AG08395 (cell line): ENCODE results near the gene PXT1.
"Not testable (repeated sequence)": the region's sequence is repeated elsewhere in the genome, so short reads cannot be mapped to it uniquely, and the experiment has no call there.

Experiments
- DNase-seq: peaks from one replicate; pipeline ENCODE4 v3.0.0; 2012; ENCODE audit warnings: mixed read lengths, low spot score

PXT1 gene, protein sequence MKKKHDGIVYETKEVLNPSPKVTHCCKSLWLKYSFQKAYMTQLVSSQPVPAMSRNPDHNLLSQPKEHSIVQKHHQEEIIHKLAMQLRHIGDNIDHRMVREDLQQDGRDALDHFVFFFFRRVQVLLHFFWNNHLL

DNA sequence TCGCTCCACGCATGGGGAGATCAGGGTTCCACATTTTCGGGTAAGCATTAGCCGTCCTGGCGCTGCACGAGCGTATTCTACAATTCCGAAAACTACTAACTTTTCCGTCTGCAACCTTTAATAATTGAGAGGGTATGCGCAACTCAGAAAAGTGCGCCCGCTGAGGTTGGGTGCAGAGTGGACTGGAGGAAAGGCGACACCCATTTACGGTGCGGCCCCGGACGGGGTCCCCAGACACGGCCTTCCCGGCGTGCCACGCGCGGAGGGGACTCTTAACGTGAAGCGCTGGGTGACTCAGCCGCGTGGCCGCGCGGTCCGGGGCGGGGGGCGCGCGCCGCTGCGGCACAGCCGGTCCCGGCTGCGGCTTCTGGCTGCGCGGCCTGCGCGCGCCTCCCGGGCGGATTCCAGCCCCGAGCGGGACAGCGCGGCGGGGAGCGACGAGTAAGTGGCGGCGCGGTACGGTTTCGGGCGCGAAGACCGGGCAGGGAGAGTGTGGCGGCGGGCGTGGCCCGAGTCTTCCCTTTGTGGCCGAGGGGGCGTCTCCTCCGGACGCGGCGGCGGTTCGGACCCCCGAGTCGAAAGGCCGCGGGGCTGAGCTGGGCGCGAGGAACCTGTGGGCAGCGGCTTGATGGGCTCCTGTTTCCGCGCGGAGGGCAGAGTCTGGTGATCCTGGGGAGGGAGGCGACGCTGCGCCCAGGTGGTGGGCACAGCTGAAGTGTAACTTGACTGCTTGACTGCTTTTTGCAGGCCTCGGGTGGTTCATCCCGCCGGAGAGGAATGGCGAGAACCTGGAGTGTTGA lies at the start of gene PXT1, which contains the start of gene KCTD20:
Gene PXT1, minus strand, starts transcription at position 184 of the 800 bp plus-strand sequence. CDS start 16,772 bp downstream, outside the sequence.
Gene KCTD20, plus strand, starts transcription at position 330 of the 800 bp plus-strand sequence. CDS start 27,098 bp downstream, outside the sequence.
- DNase-seq: peak; percentile 89

DNA sequence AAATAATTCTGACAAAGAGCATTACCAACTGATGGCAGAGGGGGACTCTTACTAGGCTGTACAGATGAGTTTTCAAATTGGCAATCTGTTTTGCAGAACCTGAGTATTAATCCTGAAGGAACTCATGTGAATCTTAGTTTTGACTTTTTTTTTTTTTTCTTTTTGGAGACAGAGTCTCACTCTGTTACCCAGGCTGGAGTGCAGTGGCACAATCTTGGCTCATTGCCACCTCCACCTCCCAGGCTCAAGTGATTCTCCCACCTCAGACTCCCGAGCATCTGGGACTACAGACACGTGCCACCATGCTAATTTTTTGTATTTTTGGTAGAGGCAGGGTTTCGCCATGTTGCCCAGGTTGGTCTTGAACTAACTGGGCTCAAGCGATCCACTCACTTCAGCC lies 49.4 kb upstream of the PXT1 start:
- DNase-seq: no peak

DNA sequence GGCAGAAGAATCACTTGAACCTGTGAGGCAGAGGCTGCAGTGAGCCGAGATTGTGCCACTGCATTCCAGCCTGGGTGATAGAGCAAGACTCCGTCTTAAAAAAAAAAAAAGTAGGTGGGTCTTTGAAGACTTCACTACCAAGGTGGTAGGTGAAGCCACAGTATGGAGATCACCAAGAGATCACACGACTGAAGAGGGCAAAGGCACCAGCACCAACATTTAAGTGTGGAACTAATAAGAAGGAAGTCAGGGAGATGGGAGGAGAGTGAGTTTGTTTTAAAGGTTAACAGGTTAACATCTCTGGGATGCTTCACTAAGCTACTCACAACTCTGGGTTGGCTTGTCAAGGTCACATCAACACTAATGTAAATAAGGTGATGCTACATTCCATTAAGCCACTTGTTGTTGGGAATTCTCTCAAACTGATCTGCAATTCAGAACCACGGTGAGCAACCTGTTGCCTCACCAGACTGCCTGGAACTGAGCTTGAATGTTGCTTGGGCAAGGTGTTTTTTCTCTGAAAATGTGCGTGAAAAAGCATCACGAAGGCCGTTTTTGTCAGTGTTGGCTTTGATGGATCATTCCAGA lies 48.8 kb upstream of the PXT1 start:
- DNase-seq: no peak

DNA sequence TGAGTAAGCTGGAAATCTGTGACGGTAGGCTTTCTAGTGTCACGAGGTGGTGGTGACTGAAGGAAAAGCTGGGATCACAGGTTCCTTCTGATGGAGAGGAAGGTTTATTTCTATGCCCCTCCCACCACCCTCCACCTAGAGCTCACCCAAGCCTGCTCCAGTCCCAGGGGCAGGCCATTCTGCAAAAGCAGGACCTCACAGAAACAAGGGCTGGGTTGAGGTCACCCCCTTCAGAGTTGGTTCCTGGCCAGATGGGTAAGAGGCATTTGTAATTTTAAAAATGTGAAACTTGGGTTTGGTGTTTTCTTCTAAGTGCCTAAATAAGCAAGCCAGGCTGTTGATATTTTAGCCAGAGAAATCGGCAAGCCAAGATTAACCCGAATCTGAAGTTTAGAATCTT lies 46.8 kb upstream of the PXT1 start:
- DNase-seq: no peak

DNA sequence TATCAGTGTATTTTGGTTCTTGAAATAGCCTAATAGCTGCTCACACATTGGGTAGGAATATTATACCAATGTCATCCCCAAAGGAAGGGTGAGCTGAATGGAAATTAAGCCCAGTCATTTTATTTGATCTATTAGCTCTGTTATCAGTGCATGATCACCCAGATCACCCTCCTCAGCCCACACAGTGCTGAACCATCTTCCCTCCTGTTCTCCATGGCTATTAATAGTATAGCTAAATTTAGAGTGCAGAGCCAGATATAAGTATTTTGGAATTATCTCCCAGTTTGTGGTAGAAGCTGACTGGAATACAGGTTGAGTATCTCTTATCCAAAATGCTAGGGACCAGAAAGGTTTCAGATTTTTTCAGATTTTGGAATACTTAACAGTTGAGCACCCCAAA lies 45.6 kb upstream of the PXT1 start:
- no peak for DNase-seq

DNA sequence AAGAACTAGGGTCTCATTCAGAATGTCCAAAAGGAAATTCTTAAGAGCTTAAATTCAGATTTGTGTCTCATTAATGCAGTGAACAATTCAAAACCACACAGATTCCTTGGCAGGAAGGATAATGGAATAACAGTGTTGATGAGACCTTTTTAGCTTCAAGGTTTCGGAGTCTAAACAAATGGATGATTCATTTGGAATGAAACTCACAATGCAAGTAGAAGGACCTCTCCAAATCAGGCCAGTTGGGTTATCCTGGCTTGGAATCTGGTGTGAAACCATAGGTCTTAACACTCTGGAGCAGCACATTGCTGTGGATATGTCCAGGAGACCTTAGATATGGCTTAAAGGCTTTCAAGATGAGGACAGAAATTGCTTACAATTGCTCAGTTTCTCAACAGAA lies 45.0 kb upstream of the PXT1 start:
- DNase-seq: peak; percentile 21

DNA sequence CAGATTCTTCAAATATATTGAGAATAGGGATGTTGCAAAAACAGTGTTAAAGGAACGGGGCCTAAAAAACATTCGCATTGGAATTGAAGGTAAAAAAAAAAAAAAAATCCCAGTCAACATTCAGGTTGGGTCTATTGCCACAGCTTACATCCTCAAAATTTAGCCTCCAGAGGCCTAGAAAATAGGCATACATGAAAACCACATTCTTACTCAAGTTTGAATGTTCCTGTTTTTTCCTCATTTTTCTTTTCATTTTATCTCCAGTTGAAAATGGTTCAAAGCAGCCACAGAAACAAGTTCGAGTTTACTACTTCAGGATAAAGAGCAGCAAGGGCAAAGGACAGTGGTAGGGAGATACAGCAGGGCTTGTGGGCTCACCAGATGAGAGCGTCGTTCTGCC lies 42.1 kb upstream of the PXT1 start:
- DNase-seq: no peak

DNA sequence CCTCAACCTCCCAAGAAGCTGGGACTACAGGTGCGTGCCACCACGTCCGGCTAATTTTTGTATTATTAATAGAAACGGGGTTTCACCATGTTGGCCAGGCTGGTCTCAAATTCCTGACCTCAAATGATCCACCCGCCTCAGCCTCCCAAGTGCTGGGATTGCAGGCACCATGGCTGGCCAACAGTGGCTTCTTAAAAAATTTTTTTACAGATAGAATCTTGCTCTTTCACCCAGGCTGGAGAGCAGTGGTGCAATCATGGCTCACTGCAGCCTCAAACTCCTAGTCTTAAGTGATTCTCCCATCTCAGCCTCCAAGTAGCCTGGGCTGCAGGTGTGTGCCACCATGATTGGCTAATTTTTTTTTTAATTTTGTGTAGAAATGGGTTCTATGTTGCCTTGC lies 40.7 kb upstream of the PXT1 start:
- DNase-seq: not testable (repeated sequence)

DNA sequence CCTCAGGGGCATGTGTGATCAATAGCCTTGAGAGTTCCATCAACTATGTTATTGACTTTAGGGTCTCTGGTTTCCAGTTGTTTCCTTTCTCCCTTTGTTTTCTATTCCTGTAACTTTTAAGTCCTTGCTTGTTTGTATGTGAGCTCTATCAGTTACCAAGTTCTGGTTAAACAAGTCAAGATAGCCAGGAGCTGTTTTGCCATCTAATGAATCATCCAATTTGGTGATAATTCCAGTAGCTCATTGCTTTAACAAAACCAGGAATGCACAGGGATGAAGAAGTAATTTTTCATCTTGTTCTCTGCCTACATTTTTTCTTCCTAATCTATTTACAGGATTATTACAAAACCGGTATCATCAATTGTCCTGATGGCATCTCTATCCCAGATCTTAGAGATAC lies 36.6 kb upstream of the PXT1 start:
- no peak for DNase-seq

DNA sequence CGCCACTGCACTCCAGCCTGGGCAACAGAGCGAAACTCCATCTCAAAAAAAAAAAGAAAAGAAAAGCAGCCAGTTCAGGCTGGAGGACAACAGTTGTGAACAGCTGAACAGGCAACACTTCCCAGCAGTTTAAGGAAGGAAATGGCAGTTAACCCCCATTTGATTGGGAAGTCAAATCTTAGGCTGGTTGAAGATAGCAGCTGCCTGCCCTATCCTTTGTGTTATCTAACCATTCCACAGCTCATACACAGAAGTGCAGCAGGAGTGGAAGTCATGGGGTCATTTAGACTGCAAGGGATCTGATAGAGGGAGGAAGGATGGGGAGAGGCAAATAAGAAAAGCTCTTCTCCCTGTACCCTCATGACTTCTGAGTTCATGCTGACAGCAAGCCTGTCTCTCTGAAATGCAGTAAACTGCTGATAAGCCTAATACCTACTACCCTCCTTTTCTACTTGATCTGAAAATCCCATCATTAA lies 35.4 kb upstream of the PXT1 start:
- no peak for DNase-seq

DNA sequence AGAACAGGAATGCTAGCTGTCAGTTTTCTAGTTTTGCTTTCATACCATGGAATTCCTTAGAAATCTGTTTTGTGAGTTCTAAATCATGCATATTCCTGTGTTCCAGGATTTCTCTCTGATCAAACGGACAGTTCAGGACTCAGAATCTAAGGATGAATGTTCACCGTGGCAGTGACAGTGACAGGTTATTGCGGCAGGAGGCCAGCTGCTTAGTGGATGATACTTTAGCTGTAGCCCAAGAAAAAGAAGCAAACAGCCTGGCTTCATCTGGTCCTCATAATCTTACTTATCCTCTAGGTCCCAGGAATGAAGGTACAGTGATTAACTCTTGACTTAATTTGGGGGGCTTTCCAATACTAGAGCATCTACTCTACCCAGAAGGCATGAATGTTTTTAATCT lies 27.3 kb upstream of the PXT1 start:
- no peak for DNase-seq

DNA sequence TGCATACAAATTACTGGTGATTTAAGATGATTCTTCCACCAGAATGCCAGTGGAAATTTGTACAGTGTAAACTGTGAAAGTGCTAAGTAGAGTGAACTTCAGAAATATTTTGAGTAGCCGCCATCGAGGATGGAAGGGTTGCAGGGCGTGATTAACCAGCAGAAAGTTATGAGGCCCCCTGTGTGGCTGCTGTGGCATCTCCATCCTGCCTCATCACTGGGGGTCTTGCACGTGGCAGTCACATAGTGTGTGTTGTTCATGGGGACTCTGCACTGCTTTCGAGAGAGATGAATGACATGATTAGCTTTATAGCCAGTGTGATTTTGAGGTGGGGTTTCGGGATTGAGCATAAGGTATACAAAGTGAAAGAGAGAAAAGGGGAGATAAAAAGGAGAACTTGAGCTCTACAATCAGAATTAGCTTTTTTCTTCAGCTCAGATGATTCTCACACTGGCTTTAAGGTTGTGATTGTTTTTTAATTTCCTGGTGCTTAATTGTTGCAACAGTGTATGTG lies 26.6 kb upstream of the PXT1 start:
- no peak for DNase-seq

DNA sequence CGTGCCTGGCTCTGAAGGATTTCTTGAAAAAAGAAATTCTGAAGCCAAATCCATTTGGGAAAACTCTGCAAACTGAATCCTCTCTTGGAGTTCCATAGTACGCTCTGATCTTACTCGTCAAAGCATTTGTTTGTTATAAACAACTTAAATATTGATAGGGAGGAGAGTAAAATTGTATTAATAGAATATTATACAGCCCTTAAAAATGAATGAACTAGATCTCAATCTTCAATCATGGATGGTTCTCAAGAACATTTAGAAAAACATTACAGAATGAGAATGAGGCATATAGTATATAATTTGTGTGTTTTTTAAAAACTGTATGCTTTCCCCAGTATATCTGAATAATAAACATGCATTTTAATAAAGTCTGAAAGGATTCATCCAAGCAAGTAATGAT lies 25.0 kb upstream of the PXT1 start:
- DNase-seq: no peak

DNA sequence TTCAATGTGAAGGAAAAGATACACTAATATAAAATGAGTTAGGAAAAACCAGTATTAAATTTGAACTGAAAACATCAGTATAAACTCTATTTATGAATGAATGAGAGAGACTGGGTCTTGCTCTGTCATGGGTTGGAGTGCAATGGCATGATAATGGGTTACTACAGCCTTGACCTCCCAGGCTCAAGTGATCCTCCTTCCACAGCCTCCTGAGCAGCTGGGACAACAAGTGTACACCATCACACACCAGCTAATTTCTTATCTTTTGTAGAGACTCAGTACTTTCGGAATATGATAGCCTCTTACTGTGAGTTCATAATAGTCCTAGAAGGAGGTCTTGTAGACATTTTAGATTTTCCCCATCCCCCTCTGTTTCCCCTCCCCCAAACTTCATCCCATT lies 21.6 kb upstream of the PXT1 start:
- no peak for DNase-seq

DNA sequence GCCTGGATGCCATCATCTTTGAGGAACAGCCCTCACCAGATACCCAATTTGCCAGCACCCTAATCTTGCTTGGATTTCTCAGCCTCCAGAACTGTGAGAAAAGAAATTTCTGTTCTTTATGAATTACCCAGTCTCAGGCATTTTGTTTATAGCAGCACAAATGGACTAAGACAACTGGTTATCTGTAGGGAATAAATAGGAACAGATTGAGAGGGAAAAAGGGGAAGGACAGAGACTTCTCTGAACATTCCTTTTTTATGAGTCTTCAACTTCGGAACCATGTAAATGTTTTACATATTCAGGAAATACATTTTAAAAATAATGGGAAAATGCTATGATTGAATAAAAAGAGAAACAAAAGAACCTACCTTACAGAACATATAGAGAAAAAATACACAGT lies 21.0 kb upstream of the PXT1 start:
- peak; percentile 57 for DNase-seq

DNA sequence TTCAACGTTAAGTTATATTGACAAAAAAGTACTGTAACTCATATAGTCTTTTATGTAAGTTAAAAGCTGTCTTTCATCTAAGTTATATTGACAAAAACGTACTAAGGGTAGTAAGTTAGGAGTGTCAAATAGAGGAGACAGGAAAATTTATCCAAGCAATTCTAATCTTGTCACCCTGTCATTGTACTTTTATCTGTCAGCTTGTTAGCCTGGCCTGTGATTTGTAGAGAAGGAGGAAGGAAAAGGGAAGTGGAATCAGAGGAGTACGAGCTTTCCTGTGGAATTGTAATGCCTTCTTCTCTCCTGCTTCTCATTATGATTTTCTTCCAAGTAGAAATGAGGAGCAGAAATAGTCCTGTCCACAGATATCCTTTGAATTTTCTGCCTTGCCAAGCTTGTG lies 19.0 kb upstream of the PXT1 start:
- DNase-seq: no peak

DNA sequence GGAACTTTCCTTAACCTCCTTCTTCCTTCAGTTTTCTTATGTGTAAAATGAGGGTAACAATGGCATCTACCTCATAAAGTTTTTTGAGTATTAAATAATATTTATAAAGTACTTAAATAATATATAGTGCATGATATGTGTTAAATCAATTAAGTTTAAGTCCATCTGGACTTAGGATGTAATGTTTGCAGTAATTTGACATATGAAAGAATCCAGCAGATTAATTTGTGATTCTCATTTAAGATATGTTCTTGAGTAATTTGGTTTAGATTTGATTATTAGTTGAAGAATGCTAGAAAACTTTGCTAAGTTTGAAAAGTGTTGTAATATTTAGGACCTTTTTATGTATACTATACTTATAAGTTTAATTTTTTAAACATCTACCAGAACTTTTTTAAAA lies 18.3 kb upstream of the PXT1 start:
- DNase-seq: no peak

DNA sequence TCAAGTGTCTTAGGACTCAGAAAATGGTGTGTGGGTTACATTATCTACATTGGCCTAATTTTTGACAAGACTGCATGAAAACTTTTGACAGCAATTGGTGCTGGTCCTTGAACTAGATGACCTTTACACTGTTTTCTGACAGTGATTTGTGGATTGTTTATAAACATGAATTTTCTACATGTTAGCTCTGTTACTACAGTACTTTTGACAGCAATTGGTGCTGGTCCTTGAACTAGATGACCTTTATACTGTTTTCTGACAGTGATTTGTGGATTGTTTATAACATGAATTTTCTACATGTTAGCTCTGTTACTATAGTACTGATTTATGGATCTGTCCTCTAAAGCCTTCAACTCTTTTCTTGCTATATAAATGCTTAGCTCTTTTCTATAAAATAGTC lies 16.8 kb upstream of the PXT1 start:
- no peak for DNase-seq

DNA sequence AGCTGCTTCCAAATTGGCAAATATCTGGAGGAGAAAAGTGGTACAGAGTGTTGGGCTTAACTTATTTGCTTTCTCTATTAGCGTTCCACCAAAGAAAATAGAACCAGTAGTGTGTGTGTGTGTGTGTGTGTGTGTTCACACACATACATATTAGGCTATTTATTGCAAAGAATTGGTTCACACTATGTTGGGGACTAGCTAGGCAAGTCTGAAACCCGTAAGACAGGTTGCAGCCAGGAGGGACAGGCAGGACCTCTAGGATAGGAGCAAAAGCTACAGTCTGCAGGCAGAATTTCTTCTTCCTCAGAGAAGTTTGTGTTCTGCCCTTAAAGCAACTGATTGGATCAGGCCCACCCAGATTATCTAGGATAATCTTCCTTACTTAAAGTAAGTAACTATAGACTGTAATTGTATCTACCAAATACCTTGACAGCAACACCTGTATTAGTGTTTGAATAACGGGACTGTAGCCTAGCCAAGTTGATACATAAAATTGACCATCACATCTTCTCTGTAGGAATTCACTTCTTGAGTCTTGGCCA lies 12.9 kb upstream of the PXT1 start:
- DNase-seq: no peak

DNA sequence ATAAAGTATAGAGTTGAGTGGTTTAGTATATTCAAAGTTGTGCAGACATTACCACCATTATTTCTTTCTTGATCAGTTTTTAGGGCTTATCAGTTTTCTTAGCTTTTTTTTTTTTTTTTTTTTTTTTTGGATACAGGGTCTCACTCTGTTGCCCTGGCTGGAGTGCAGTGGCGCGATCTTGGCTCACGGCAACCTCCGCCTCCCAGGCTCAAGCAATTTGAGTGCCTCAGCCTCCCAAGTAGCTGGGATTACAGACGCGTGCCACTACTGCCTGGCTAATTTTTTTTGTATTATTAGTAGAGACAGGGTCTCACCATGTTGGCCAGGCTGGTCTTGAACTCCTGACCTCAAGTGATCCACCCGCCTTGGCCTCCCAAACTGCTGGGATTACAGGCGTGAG lies 10.2 kb upstream of the PXT1 start:
- not testable (repeated sequence) for DNase-seq

DNA sequence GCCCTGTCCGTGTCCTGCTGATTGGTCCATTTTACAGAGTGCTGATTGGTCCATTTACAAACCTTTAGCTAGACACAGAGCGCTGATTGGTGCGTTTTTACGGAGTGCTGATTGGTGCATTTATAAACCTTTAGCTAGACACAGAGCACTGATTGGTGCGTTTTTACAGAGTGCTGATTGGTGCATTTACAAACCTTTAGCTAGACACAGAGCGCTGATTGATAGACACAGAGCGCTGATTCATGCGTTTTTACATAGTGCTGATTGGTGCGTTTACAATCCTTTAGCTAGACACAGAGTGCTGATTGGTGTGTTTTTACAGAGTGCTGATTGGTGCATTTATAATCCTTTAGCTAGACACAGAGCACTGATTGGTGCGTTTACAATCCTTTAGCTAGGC lies 6.5 kb upstream of the PXT1 start:
- not testable (repeated sequence) for DNase-seq

DNA sequence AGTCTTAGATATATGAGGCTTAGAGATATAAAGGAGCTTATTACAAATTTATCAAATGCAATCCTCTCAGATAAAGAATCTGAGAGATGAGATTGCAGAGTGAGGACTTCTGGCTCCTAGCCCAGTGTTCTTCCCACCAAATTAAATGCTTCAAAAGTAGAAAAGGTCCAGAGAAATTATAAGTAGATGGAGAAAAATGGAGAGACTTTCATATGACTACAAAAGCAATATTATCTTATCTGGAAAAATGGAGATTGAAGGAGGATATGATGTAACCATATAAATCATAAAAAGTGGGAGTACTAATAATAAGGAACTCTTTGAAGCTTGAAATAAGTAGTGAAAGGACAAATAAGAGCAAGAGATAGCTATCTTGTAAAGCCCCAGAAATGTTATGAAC lies 3.0 kb upstream of the PXT1 start:
- no peak for DNase-seq

DNA sequence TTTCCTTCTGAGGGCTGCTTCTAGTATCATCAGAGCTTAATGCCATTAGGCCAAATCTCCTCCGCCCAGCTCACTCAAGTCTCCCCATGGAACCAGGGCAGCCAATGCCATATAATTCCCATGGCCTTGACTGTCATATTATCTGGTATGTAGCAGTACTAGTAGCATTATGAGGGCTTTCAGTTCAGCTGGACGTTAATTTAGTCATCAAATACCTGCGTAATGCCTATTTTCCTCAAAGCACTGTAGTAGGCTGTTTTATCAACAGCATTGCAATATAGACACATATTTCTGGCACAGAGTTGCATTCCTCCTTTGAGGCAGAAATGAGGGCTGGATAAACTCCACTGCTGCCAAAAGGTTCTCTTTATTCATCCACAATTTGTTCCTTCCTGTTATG lies 1.8 kb upstream of the PXT1 start:
- DNase-seq: no peak
